ENCODE data around the gene TMEM185A.
"Not testable (repeated sequence)": the region's sequence is repeated elsewhere in the genome, so short reads cannot be mapped to it uniquely, and the experiment has no call there.

TMEM185A gene

DNA sequence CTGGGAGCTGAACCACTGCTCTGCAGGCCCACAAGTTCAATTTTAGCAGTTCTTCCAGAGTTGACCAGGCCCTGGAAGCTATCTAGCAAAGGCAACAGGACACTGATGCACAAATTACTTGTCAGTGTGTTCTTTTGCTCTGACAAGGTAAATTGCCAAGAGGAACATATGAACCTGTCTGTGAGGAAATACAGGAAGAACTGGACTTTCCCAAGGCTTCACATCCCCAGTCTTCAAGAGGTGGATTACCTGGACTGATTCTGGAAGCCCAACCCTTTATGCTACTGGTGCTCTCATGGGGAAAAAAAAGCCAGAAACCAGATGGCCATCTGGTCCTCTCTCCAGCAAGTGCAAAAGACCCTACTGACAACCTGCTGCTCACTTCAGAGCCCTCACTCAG, 1.9 kb upstream of the TMEM185A start:
- no peak overlapping the region for H3K4me3 ChIP-seq (ENCODE audit: control insufficient read depth, low read depth, low read length)
- no peak for DNase-seq (ENCODE audit: low read depth)
- TF ChIP-seq, protein P1, sequence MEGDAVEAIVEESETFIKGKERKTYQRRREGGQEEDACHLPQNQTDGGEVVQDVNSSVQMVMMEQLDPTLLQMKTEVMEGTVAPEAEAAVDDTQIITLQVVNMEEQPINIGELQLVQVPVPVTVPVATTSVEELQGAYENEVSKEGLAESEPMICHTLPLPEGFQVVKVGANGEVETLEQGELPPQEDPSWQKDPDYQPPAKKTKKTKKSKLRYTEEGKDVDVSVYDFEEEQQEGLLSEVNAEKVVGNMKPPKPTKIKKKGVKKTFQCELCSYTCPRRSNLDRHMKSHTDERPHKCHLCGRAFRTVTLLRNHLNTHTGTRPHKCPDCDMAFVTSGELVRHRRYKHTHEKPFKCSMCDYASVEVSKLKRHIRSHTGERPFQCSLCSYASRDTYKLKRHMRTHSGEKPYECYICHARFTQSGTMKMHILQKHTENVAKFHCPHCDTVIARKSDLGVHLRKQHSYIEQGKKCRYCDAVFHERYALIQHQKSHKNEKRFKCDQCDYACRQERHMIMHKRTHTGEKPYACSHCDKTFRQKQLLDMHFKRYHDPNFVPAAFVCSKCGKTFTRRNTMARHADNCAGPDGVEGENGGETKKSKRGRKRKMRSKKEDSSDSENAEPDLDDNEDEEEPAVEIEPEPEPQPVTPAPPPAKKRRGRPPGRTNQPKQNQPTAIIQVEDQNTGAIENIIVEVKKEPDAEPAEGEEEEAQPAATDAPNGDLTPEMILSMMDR (conservative IDR thresholded peaks at IDR 0.05; ENCODE audit: control insufficient read depth, insufficient read depth, low read depth, low read length) = no peak

DNA sequence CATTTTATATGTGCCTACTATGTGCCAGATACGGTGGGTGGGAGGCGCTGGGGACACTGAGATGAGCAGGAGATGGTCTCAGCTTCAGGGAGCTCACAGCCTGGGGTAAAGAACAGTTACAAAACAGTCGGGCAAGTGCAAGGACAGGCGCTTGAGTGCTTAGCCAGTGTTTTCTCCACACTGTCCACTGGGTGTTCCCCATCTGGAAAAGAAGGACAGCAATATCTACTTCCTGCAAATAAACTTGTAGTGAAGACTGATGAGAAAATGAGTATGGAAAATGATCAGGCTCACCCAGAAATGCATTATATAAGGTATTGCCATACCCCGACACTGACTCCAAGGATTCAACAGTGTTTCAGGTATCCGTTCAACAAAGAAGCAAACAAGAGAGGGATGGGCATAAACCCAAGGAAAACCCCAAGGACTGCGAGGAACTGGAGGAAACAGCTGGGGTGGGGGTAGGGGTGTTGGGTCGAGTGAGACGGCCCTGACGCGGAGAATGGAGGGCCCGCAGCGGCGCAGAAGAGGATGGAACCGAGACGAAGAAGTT, 835 bp downstream of the TMEM185A start:
- TF ChIP-seq, protein P1 (conservative IDR thresholded peaks at IDR 0.05; ENCODE audit: control insufficient read depth, insufficient read depth, low read depth, low read length) = peak; percentile 14
- DNase-seq (ENCODE audit: low read depth) = peak; percentile 47
- peak overlapping the region; percentile 60 for H3K4me3 ChIP-seq (ENCODE audit: control insufficient read depth, low read depth, low read length)

DNA sequence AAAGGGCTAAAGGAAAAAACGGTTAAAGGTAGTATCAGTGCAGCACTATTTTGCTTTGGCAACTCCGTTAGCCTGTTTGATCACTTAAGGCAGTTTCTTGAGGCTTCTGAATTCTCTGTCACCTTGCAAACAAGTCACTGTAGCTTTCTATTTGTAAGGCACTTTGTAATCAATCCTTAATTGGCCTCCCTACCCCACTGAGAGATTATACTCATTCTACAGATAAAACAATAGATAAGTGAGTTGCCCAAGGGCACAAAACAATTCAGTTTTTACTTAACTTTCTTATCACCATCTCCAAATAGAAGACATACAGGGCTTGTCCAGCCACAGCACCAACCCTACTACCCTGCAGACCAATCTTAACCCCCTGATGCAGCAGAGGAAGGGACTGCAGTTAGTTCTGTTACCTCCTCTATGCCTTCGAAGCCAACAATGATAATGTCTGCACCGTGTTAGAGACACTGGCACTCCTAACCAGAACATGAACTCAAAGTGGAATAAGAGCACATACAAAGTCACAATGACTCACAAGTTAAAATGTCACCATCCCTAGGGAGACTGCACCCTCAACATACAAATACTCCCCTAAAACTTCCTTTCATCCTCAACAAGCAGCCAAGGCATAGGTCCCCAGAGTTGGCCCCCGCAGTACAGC, 1.7 kb downstream of the TMEM185A start:
- TF ChIP-seq, protein P1 (conservative IDR thresholded peaks at IDR 0.05; ENCODE audit: control insufficient read depth, insufficient read depth, low read depth, low read length) = no peak
- DNase-seq (ENCODE audit: low read depth) = no peak

DNA sequence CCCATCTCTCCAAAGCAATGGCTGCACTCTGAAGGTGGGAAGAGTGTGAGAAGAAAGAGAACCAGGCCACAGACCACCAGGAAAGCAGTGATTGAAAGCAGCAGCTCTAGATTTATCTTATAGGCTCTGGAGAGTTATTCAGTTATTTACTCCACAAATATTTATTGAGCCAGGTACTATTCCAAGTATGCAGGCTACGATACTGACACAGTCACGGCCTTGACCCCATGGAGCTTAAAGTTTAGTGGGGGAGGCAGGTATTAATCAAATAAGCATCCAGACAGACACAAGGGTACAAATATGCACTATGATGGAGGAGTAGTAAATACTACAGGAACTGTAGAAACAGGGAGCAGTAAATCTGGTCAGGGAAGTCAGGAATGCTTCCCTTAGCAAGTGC, 2.8 kb downstream of the TMEM185A start:
- TF ChIP-seq, protein P1 (conservative IDR thresholded peaks at IDR 0.05; ENCODE audit: control insufficient read depth, insufficient read depth, low read depth, low read length) = no peak
- no peak for DNase-seq (ENCODE audit: low read depth)
- no peak overlapping the region for H3K4me3 ChIP-seq (ENCODE audit: control insufficient read depth, low read depth, low read length)

More for the DNA sequence above, 1.7 kb downstream of the TMEM185A start:
- H3K4me3 ChIP-seq (ENCODE audit: control insufficient read depth, low read depth, low read length) = no peak overlapping the region

DNA sequence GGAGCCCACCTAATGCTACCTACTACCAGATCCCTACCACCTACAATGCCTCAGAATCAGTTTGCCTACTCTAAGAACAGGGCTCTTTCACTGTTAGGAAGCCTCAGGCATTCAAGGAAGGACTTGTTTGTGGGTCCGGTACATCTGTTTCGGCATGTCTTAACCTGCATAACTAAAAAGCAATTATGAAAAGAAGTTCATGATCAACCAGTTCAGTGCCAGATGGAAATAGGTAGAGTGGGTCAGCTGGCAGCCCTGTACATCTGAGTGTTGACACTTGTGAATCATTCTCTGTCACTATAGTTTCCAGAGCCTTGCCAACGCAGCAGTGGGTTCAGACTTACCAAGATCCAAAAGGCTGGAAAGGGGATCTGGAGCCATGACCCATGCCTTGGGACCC, 3.3 kb downstream of the TMEM185A start:
- H3K4me3 ChIP-seq (ENCODE audit: control insufficient read depth, low read depth, low read length) = no peak overlapping the region
- no peak for DNase-seq (ENCODE audit: low read depth)
- TF ChIP-seq, protein P1 (conservative IDR thresholded peaks at IDR 0.05; ENCODE audit: control insufficient read depth, insufficient read depth, low read depth, low read length) = no peak

DNA sequence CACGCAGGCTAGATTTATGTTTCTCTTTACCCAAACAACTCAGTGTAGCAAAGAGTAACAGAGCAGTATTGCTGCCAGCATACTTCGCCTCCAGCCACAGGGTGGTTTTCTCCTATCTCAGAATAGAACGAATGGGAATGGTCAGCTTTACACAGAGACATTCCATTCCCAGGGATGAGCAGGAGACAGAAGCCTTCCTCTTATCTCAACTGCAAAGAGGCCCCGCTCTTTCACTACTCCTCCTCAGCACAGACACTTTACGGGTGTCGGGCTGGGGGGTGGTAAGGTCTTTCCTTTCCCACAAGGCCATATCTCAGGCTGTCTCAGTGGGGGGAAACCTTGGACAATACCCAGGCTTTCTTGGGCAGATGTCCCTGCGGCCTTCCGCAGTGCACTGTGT, 4.8 kb downstream of the TMEM185A start:
- H3K4me3 ChIP-seq (ENCODE audit: control insufficient read depth, low read depth, low read length); DNase-seq (ENCODE audit: low read depth): not testable (repeated sequence)

DNA sequence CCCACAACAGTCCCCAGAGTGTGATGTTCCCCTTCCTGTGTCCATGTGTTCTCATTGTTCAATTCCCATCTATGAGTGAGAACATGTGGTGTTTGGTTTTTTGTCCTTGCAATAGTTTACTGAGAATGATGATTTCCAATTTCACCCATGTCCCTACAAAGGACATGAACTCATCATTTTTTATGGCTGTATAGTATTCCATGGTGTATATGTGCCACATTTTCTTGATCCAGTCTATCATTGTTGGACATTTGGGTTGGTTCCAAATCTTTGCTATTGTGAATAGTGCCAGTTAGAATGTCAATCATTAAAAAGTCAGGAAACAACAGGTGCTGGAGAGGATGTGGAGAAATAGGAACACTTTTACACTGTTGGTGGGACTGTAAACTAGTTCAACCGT, 11.9 kb downstream of the TMEM185A start:
- not testable (repeated sequence) for H3K4me3 ChIP-seq (ENCODE audit: control insufficient read depth, low read depth, low read length); DNase-seq (ENCODE audit: low read depth)

DNA sequence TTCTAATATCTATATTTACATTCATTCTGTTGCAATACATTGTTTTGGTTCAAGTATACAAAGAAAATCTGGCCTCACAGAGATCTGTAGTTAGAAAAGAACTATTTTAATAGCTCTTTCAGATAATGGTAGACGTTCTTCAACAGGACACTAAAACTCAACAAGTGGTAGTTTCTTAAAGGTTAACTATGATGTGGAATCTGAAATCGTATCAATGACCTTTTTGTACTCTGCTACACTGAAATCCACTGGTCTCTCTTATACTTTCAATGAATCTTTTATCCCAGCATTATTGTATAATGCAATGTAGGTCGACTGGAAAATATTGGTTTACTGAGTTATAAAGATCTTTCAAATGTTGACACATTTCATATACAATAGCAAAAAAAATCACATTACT, 12.7 kb downstream of the TMEM185A start:
- no peak overlapping the region for H3K4me3 ChIP-seq (ENCODE audit: control insufficient read depth, low read depth, low read length)
- DNase-seq (ENCODE audit: low read depth) = no peak
- TF ChIP-seq, protein P1 (conservative IDR thresholded peaks at IDR 0.05; ENCODE audit: control insufficient read depth, insufficient read depth, low read depth, low read length) = no peak
